Mesodermal cell (in vitro differentiated cells): ENCODE measurements around the gene COL23A1.

Experiments
- H3K27ac ChIP-seq: 2 replicates; pipeline ENCODE4 v1.7.0; 2013; ENCODE audit warnings: mild to moderate bottlenecking, low read depth, low read length, moderate library complexity; ENCODE audit not compliant: severe bottlenecking
- H3K36me3 ChIP-seq: 2 replicates; pipeline ENCODE4 v1.7.1; 2013; ENCODE audit warnings: mild to moderate bottlenecking, low read length, moderate library complexity; ENCODE audit not compliant: control insufficient read depth, insufficient read depth
- H3K4me1 ChIP-seq: one replicate; pipeline ENCODE4 v1.7.1; 2013; ENCODE audit warnings: mild to moderate bottlenecking, low read length; ENCODE audit not compliant: insufficient read depth, control insufficient read depth, poor library complexity, severe bottlenecking
- H3K4me3 ChIP-seq: 2 replicates; pipeline ENCODE4 v1.7.0; 2013; ENCODE audit warnings: low read length, control low read depth, mild to moderate bottlenecking; ENCODE audit not compliant: insufficient read depth, poor library complexity, severe bottlenecking; ENCODE audit errors: extremely low read depth
- H3K9me3 ChIP-seq: 2 replicates; pipeline ENCODE4 v1.7.1; 2013; ENCODE audit warnings: mild to moderate bottlenecking, low read length, moderate library complexity; ENCODE audit not compliant: control insufficient read depth
- WGBS, 2 experiments: methylation state at CpG; one replicate each; pipeline ENCODE4 v1.1.5; 2013; ENCODE audit warnings: missing lambda C conversion rate in 2 of 2; ENCODE audit not compliant: insufficient coverage in 2 of 2; 5-methylcytosine and 5-hydroxymethylcytosine counted together

The COL23A1 gene

GRCh38 chr5:178458140-178458539, 132.1 kb downstream of the COL23A1 start:
- Histone ChIP-seq H3K27ac (no peak overlapping the region), H3K9me3 (no peaks in the 10 kb centered on the region), H3K4me1 (no peaks in the 10 kb centered on the region), H3K36me3 (no peaks in the 10 kb centered on the region), H3K4me3 (no peak overlapping the region)
- 89 to 99% methylated on average over 6 to 7 of the region's 8 CpGs for whole genome bisulfite sequencing, 2 experiments

GRCh38 chr5:178457471-178457870, 132.7 kb downstream of the COL23A1 start:
- Histone ChIP-seq H3K27ac (no peak overlapping the region), H3K4me3 (no peak overlapping the region), H3K36me3 (no peaks in the 10 kb centered on the region), H3K9me3 (no peaks in the 10 kb centered on the region), H3K4me1 (no peaks in the 10 kb centered on the region)
- 80% methylated on average over 1 of the region's 4 CpGs; no CpG with 5 or more reads in 1 of the 2 experiments for WGBS, 2 experiments

- no peaks in the 10 kb centered on the region for H3K4me1 ChIP-seq
- H3K9me3 ChIP-seq = no peaks in the 10 kb centered on the region
- WGBS, 2 experiments = 77 to 88% methylated on average over 6 to 10 of the region's 14 CpGs
- H3K4me3 ChIP-seq = no peak overlapping the region
- H3K27ac ChIP-seq = no peak overlapping the region
- H3K36me3 ChIP-seq = no peaks in the 10 kb centered on the region
These were observed 134.7 kb downstream of the COL23A1 start for GRCh38 chr5:178455480-178455835.

DNA sequence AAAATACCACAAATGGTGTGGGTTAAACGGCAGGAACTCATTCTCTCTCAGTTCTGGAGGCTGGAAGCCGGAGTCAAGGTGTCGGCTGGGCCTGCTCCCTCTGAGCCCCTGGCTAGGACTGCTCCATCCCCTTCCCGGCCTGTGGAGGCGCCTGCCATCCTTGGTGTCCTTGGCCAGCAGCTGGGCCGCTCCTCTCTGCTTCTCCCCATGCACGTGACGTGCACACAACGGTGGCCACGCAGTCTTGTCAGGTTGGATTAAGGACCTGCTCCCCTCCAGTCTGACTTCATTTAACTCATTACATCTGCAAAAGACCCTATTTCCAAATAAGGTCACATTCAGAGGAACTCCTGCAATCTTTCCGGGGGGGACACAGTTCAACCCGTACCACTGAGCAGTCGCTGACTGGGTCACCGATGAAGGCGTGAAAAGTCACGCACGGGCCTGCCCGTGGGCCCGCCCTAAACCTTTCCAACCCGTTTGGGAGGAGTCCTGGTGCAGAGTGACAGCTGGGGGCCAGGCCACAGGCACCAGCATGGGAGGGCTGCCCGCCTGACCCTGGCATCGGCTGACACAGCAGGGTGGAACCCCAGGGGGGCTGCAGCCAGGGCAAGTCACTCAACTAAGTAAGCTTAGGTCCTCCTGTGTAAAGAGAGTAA, 135.2 kb downstream of the COL23A1 start:
- H3K9me3 ChIP-seq = no peaks in the 10 kb centered on the region
- H3K27ac ChIP-seq = no peak overlapping the region
- no peaks in the 10 kb centered on the region for H3K36me3 ChIP-seq
- WGBS, 2 experiments = 87 to 89% methylated on average over 21 to 22 of the region's 22 CpGs
- H3K4me3 ChIP-seq = no peak overlapping the region
- no peaks in the 10 kb centered on the region for H3K4me1 ChIP-seq

GRCh38 chr5:178454303-178454702, 135.9 kb downstream of the COL23A1 start:
- no peak overlapping the region for H3K27ac ChIP-seq
- no peaks in the 10 kb centered on the region for H3K4me1 ChIP-seq
- no peaks in the 10 kb centered on the region for H3K36me3 ChIP-seq
- no peaks in the 10 kb centered on the region for H3K9me3 ChIP-seq
- H3K4me3 ChIP-seq = no peak overlapping the region
- WGBS, 2 experiments = 78 to 94% methylated on average over 2 of the region's 3 CpGs

DNA sequence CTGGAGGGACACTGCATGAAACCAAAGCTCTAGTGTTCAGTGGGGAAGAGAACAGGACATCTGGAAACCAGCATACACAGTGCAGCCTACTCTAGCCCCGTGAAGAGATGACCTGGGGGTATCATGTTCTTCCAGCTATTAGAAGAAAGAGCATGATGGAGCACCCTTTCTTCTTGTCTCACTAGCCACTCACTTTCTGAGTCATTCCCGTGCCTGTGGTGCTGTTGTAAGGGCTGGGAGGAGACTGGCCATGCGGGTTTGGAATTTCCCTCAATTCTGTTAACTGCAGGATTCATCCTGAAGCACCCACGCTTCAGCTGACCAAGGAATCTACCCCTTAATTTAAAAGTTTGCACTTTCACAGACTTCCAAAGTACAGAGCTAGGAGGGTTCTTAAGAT, 137.0 kb downstream of the COL23A1 start:
- WGBS, 2 experiments = 33% methylated on average over 1 of the region's 4 CpGs; no CpG with 5 or more reads in 1 of the 2 experiments
- Histone ChIP-seq H3K4me3 (no peak overlapping the region), H3K27ac (no peak overlapping the region), H3K36me3 (no peaks in the 10 kb centered on the region), H3K9me3 (no peaks in the 10 kb centered on the region), H3K4me1 (peaks cover 3% of the 10 kb centered on the region)

- peaks cover 3% of the 10 kb centered on the region for H3K4me1 ChIP-seq
- 85 to 89% methylated on average over 12 to 13 of the region's 19 CpGs for WGBS, 2 experiments
- H3K9me3 ChIP-seq = peaks cover 4% of the 10 kb centered on the region
- H3K36me3 ChIP-seq = no peaks in the 10 kb centered on the region
- no peak overlapping the region for H3K27ac ChIP-seq
- no peak overlapping the region for H3K4me3 ChIP-seq
These were observed 139.8 kb downstream of the COL23A1 start for GRCh38 chr5:178450121-178451028.

GRCh38 chr5:178449163-178450070, 140.8 kb downstream of the COL23A1 start:
- WGBS, 2 experiments = 81 to 89% methylated on average over 16 to 20 of the region's 23 CpGs
- H3K4me1 ChIP-seq = peaks cover 3% of the 10 kb centered on the region
- no peaks in the 10 kb centered on the region for H3K36me3 ChIP-seq
- no peak overlapping the region for H3K4me3 ChIP-seq
- peak overlapping the region; percentile 36 for H3K27ac ChIP-seq
- peaks cover 4% of the 10 kb centered on the region for H3K9me3 ChIP-seq

GRCh38 chr5:178445534-178445933, 144.7 kb downstream of the COL23A1 start:
- H3K4me1 ChIP-seq = peaks cover 3% of the 10 kb centered on the region
- H3K27ac ChIP-seq = no peak overlapping the region
- H3K9me3 ChIP-seq = peaks cover 4% of the 10 kb centered on the region
- no peaks in the 10 kb centered on the region for H3K36me3 ChIP-seq
- no peak overlapping the region for H3K4me3 ChIP-seq
- WGBS, 2 experiments = no CpG with 5 or more reads among the region's 2 CpGs

DNA sequence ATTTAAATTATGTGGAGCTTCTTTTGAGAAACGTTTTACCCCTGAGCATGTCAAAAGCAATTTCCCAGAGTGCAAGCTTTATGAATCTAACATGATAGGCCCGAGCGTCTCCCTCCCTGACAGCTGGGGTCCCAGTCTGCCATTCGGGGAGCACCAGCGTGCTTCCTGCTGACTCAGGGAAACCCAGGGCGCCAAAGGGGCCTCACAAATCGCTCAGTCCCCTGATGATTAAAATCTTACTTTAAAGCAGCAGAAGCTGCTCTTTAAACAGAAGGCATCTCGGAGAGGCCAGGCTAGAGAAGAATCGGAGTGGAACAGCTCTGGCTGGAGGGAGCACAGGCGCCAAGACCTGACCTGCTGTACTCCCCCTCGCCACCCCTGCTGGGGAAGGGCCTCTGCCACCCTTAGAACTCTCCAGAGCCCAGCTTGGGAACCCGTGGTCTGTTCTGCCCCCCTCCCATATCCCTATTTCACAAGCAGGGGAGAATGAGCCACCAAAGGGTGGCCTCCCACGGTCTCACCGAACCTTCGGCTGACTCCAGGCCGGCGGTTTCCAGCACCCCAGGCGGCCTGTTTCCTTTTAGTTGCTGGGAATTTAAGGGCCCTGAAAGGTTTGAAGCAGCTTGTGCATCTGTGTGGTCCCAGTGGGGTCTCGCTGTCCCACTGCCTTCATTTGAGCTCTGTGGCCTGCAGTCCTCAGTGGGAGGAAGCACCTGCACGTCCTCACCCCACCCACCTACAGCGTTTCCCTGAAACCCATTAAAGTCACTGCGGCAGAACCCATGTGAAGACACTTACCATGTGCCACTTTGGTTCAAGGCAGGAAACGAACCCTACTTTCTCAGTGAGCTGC, 147.6 kb downstream of the COL23A1 start:
- no peaks in the 10 kb centered on the region for H3K4me1 ChIP-seq
- H3K9me3 ChIP-seq = peaks cover 4% of the 10 kb centered on the region
- no peak overlapping the region for H3K27ac ChIP-seq
- no peak overlapping the region for H3K4me3 ChIP-seq
- WGBS, 2 experiments = 88 to 93% methylated on average over 19 to 22 of the region's 23 CpGs
- no peaks in the 10 kb centered on the region for H3K36me3 ChIP-seq
